ENCODE data around the gene NUP214. TPM values are rescaled to one million over a fixed set of nuclear protein-coding genes. Genes with fewer than 3 reads are reported as not detected.
A peak's percentile ranks its signal among the peaks of the same experiment; 100 is the strongest.

NUP214 gene
- total RNA-seq, 2 experiments from 2014 or later: 45.5 to 49.9 TPM

GRCh38 chr9:131273146-131273855 lies 147.9 kb downstream of the NUP214 start:
- H3K27me3 Mint-ChIP-seq: no peaks in the 10 kb centered on the region
- POLR2A ChIA-PET: interaction anchor here (0.9 to 11.6 kb wide), 6 partner anchors 9 to 404 kb away, joined by 3 to 180 read pairs (median 5); partner anchors contain the start of gene NUP214
- H3K4me3 Mint-ChIP-seq: peak overlapping the region; percentile 99
- intact Hi-C loops (cut with micrococcal nuclease): loop anchor here (5.0 kb wide), 5 partner anchors 96 to 459 kb away; partner anchors contain the start of gene NUP214
- peak overlapping the region; percentile 97 for H3K27ac Mint-ChIP-seq
- H3K4me1 Mint-ChIP-seq (ENCODE audit: low read depth): peaks cover 37% of the 10 kb centered on the region
- CTCF ChIA-PET: interaction anchor here (0.8 to 11.5 kb wide), 3 partner anchors 18 to 466 kb away, joined by 3 to 109 read pairs (median 4); partner anchors contain the start of gene RAPGEF1
- DNase-seq: peak; percentile 46
- peaks cover 48% of the 10 kb centered on the region for H3K36me3 Mint-ChIP-seq
- H3K9me3 Mint-ChIP-seq: no peaks in the 10 kb centered on the region

GRCh38 chr9:131273856-131274673 lies 148.7 kb downstream of the NUP214 start:
- CTCF ChIA-PET: interaction anchor here (0.5 to 11.5 kb wide), 6 partner anchors 15 to 1310 kb away, joined by 3 to 109 read pairs (median 3); partner anchors contain the start of genes PLPP7 and RAPGEF1
- H3K9me3 Mint-ChIP-seq: no peaks in the 10 kb centered on the region
- POLR2A ChIA-PET: interaction anchor here (0.9 to 11.6 kb wide), 7 partner anchors 8 to 403 kb away, joined by 3 to 180 read pairs (median 5); partner anchors contain the start of gene NUP214
- intact Hi-C loops (cut with micrococcal nuclease): loop anchor here (5.0 kb wide), 5 partner anchors 97 to 458 kb away; partner anchors contain the start of gene NUP214
- peaks cover 41% of the 10 kb centered on the region for H3K4me1 Mint-ChIP-seq (ENCODE audit: low read depth)
- DNase-seq: peak; percentile 43
- H3K4me3 Mint-ChIP-seq: peak overlapping the region; percentile 99
- peaks cover 48% of the 10 kb centered on the region for H3K36me3 Mint-ChIP-seq
- no peaks in the 10 kb centered on the region for H3K27me3 Mint-ChIP-seq
- H3K27ac Mint-ChIP-seq: peak overlapping the region; percentile 97

- H3K27ac Mint-ChIP-seq: peak overlapping the region; percentile 97
- intact Hi-C loops (cut with micrococcal nuclease): loop anchor here (1.0 to 5.0 kb wide), 7 partner anchors 23 to 457 kb away; partner anchors contain the start of genes NUP214 and POMT1
- no peaks in the 10 kb centered on the region for H3K9me3 Mint-ChIP-seq
- peak overlapping the region; percentile 99 for H3K4me3 Mint-ChIP-seq
- H3K36me3 Mint-ChIP-seq: peaks cover 48% of the 10 kb centered on the region
- POLR2A ChIA-PET: interaction anchor here (1.0 to 11.6 kb wide), 4 partner anchors 8 to 226 kb away, joined by 4 to 180 read pairs (median 6); partner anchors contain the start of gene NUP214
- H3K4me1 Mint-ChIP-seq (ENCODE audit: low read depth): peaks cover 36% of the 10 kb centered on the region
- H3K27me3 Mint-ChIP-seq: no peaks in the 10 kb centered on the region
- peak; percentile 58 for DNase-seq
- CTCF ChIA-PET: interaction anchor here (1.1 to 11.5 kb wide), 5 partner anchors 14 to 96 kb away, joined by 3 to 109 read pairs (median 3); partner anchors contain the start of gene PLPP7
Measured at GRCh38 chr9:131274674-131275331, 149.4 kb downstream of the NUP214 start.

- Mint-ChIP-seq H3K4me1 (ENCODE audit: low read depth) (peaks cover 31% of the 10 kb centered on the region), H3K4me3 (peak overlapping the region; percentile 99), H3K9me3 (no peaks in the 10 kb centered on the region), H3K27me3 (no peaks in the 10 kb centered on the region), H3K36me3 (peaks cover 48% of the 10 kb centered on the region), H3K27ac (peak overlapping the region; percentile 97)
- intact Hi-C loops (cut with micrococcal nuclease): loop anchor here (1.0 to 5.0 kb wide), 2 partner anchors 23 to 227 kb away; partner anchors contain the start of gene POMT1
- peak; percentile 54 for DNase-seq
- ChIA-PET CTCF (interaction anchor here (1.1 to 11.5 kb wide), 4 partner anchors 20 to 97 kb away, joined by 3 to 109 read pairs (median 4); no protein-coding TSS in a partner anchor), POLR2A (interaction anchor here (0.9 to 11.6 kb wide), 4 partner anchors 9 to 225 kb away, joined by 3 to 180 read pairs (median 6); no protein-coding TSS in a partner anchor)
Measured at GRCh38 chr9:131275332-131276093, 150.1 kb downstream of the NUP214 start.

- no peaks in the 10 kb centered on the region for H3K27me3 Mint-ChIP-seq
- H3K4me1 Mint-ChIP-seq (ENCODE audit: low read depth): peaks cover 26% of the 10 kb centered on the region
- peak within 1 kb of the TSS; percentile 99 for H3K4me3 Mint-ChIP-seq
- peaks cover 43% of the 10 kb centered on the region for H3K36me3 Mint-ChIP-seq
- no peaks in the 10 kb centered on the region for H3K9me3 Mint-ChIP-seq
- ChIA-PET CTCF (interaction anchor here (1.0 to 11.5 kb wide), 4 partner anchors 8 to 97 kb away, joined by 3 to 109 read pairs (median 4); no protein-coding TSS in a partner anchor), POLR2A (interaction anchor here (0.9 to 11.6 kb wide), 3 partner anchors 22 to 151 kb away, joined by 3 to 180 read pairs (median 5); partner anchors contain the start of gene NUP214)
- intact Hi-C loops (cut with micrococcal nuclease): loop anchor here (5.0 kb wide), 1 partner anchor 226 kb away; the partner anchor contains the start of gene POMT1
- H3K27ac Mint-ChIP-seq: peak within 1 kb of the TSS; percentile 97
- DNase-seq: peak; percentile 71
Measured at GRCh38 chr9:131276094-131276888, 150.9 kb downstream of the NUP214 start, which contains the start of gene FAM78A. FAM78A (minus strand) TSS chr9:131276510; CDS start chr9:131276179, 331 bp downstream.

DNA sequence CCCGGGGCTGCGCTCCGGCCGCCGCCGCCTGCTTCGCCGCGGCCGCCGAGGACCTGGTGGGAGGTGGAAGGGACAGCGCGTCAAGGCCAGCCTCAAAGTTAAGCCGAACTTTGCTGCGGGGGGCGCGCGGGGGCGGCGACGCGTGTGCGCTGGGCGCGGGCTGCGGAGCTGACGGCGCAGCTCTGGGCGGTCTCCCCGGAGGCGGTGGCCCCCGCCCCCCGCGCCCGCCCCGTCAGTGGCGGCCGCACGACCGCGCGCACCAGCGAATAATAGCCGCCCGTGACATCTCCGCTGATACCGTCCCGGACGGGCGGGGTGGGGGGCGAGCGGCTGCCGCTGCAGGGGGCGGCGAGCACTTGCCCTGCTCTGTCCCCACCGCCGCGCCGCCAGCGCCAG lies 151.5 kb downstream of the NUP214 start:
- DNase-seq: peak; percentile 55
- H3K4me3 Mint-ChIP-seq: peak overlapping the region; percentile 57
- POLR2A ChIA-PET: interaction anchor here (0.9 to 11.6 kb wide), 3 partner anchors 23 to 151 kb away, joined by 3 to 180 read pairs (median 5); partner anchors contain the start of gene NUP214
- H3K4me1 Mint-ChIP-seq (ENCODE audit: low read depth): peaks cover 23% of the 10 kb centered on the region
- H3K27ac Mint-ChIP-seq: no peak overlapping the region
- peaks cover 1% of the 10 kb centered on the region for H3K27me3 Mint-ChIP-seq
- peaks cover 41% of the 10 kb centered on the region for H3K36me3 Mint-ChIP-seq
- no peaks in the 10 kb centered on the region for H3K9me3 Mint-ChIP-seq
- CTCF ChIA-PET: interaction anchor here (1.0 to 11.5 kb wide), 3 partner anchors 9 to 39 kb away, joined by 3 to 109 read pairs (median 3); no protein-coding TSS in a partner anchor
- intact Hi-C loops (cut with micrococcal nuclease): loop anchor here (5.0 kb wide), 1 partner anchor 225 kb away; the partner anchor contains the start of gene POMT1

DNA sequence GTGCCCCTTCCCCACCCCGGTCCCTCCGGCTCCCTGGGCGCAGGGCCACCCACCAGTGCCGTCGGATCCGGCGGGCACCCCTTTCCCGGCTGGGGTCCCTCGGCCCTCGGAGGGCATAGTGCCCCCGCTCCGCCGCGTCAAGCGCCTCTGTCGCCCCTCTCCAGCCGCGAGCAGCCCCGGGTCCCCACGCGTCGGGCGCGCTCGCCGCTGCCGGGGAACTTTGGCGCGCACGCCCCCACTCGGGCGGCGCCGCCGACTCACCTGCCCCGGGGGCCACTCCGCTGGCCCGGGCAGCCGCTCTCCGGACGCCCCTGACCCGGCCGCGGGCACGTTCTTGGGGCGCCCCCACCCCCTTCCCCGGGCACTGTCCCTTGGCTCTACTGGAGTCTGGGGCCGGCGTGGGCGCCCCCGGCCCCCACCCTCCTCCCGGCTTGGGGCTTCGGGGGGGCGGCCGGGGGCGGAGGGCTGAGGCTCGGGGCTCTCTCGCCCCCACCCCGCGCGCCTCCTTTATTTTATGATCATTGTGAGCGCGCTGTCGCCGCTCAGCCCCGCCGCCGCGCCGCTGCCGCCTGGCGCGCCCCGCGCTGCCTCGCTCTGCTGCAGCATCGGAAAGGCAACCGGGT lies 152.0 kb downstream of the NUP214 start:
- H3K9me3 Mint-ChIP-seq: no peaks in the 10 kb centered on the region
- H3K4me1 Mint-ChIP-seq (ENCODE audit: low read depth): peaks cover 23% of the 10 kb centered on the region
- no peak for DNase-seq
- H3K27ac Mint-ChIP-seq: no peak overlapping the region
- peaks cover 6% of the 10 kb centered on the region for H3K27me3 Mint-ChIP-seq
- H3K4me3 Mint-ChIP-seq: peak overlapping the region; percentile 35
- ChIA-PET CTCF (interaction anchor here (0.6 to 11.5 kb wide), 3 partner anchors 9 to 172 kb away, joined by 3 to 109 read pairs (median 3); no protein-coding TSS in a partner anchor), POLR2A (interaction anchor here (1.0 to 11.6 kb wide), 4 partner anchors 23 to 152 kb away, joined by 3 to 180 read pairs (median 4); partner anchors contain the start of gene NUP214)
- H3K36me3 Mint-ChIP-seq: peaks cover 38% of the 10 kb centered on the region
- intact Hi-C loops (cut with micrococcal nuclease): loop anchor here (5.0 kb wide), 1 partner anchor 225 kb away; the partner anchor contains the start of gene POMT1

GRCh38 chr9:131277910-131278701 lies 152.7 kb downstream of the NUP214 start:
- peaks cover 19% of the 10 kb centered on the region for H3K4me1 Mint-ChIP-seq (ENCODE audit: low read depth)
- POLR2A ChIA-PET: interaction anchor here (0.7 to 1.4 kb wide), 4 partner anchors 11 to 153 kb away, joined by 3 to 5 read pairs (median 4); partner anchors contain the start of gene NUP214
- DNase-seq: peak; percentile 86
- peaks cover 33% of the 10 kb centered on the region for H3K36me3 Mint-ChIP-seq
- H3K9me3 Mint-ChIP-seq: no peaks in the 10 kb centered on the region
- intact Hi-C loops (cut with micrococcal nuclease): loop anchor here (1.0 to 5.0 kb wide), 3 partner anchors 33 to 224 kb away; partner anchors contain the start of gene POMT1
- peak overlapping the region; percentile 69 for H3K4me3 Mint-ChIP-seq
- H3K27me3 Mint-ChIP-seq: peaks cover 6% of the 10 kb centered on the region
- H3K27ac Mint-ChIP-seq: peak overlapping the region; percentile 70
- CTCF ChIA-PET: interaction anchor here (0.6 to 1.5 kb wide), 2 partner anchors 26 to 171 kb away, joined by 3 to 4 read pairs; no protein-coding TSS in a partner anchor

Measured in activated CD4-positive, alpha-beta memory T cell treated with anti-CD3 and anti-CD28 coated beads for 36 hours (primary cell).